ENCODE data around the gene MGAM2.
"Not testable (repeated sequence)": the region's sequence is repeated elsewhere in the genome, so short reads cannot be mapped to it uniquely, and the experiment has no call there.

MGAM2 gene

DNA sequence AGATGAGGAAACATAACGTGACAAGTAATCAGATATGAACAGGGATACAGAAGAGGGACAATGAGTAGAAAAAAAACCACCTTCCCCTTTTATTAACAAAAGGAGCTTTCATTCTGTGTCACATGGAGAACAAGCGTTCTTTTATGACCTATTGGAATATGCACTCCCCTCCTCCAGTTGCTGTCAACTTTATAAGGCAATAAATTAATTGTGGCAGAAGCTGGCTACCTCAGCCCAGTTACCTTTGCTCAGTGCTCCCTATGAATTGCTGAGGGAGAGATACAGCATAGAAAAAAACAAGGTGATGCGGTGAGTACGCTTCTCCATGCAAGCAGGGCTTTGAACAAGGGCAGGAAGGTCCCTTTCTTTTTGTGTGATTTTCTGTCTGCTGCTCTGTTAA lies at the start of gene MGAM2:
Gene MGAM2 (plus strand): TSS at position 220 of the 400 bp plus-strand sequence. CDS start 5,156 bp downstream, outside the sequence.
- DNase-seq (ENCODE audit: low read depth in 2 of 2) = no peak

GRCh38 chr7:142063551-142064442 lies 47.7 kb upstream of the MGAM2 start:
- no peak for DNase-seq (ENCODE audit: low read depth in 2 of 2)

- no peak for DNase-seq (ENCODE audit: low read depth in 2 of 2)
Measured at GRCh38 chr7:142066536-142066935, 45.0 kb upstream of the MGAM2 start.

- no peak for DNase-seq (ENCODE audit: low read depth in 2 of 2)
Measured at GRCh38 chr7:142077762-142078161, 33.8 kb upstream of the MGAM2 start.

DNA sequence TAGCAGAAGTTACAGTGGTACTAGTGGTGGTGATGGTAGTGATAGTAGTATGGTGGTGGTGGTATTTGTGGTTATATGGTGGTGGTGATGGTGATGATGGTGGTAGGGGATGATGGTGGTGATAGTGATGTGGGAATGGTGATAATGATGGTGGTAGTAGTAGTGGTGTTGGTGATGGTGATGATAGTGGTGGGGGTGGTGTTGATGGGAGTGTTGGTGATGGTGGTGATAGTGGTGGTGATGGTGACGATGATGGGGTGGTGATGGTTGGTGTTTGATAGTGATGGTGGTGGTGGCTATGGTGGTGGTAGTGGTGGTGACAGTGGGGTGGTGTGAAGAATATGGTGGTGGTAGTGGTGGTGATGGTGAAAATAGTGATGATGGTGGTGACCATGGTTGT lies 27.9 kb upstream of the MGAM2 start:
- DNase-seq (ENCODE audit: low read depth in 2 of 2) = no peak

GRCh38 chr7:142085428-142085827 lies 26.1 kb upstream of the MGAM2 start:
- DNase-seq (ENCODE audit: low read depth in 2 of 2) = no peak

- DNase-seq (ENCODE audit: low read depth in 2 of 2) = no peak
Measured at GRCh38 chr7:142088022-142088714, 23.4 kb upstream of the MGAM2 start.

DNA sequence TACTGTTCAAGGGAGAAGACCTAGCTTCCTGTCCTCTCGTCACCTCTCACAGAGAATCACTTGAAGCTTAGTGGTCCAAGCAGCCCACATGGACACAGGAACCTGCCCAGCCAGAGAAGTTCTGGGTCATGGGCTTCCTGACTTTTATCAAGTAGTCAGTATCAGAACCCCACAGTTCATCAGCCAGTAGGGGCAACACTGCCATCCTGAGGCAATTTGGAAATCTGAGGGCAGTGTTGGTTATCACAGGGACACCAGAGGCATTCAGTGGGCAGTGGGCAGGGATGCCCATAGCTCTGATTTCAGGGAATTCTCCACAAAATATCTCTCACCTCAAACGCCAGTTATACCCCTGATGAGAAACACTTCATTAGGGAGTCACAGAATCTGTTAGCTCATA lies 22.5 kb upstream of the MGAM2 start:
- no peak for DNase-seq (ENCODE audit: low read depth in 2 of 2)

DNA sequence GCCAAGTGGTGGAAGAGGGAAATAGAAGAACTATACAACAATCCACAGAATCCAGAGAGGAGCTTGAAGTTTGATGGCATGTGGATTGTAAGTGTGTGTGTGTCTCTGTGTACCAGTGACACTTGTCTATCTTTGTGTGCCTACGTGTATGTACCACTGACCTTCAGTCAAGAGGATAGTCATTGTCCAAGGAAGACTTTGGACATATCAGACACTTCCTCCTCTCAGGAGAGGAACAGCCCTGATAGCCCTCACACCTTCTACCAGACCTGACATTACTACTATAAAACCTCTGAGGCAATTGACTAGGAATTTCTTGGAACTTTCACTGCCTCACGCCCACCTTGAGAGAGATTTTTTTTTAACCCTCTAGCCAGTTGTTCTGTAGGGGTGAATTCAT lies 19.6 kb upstream of the MGAM2 start:
- DNase-seq (ENCODE audit: low read depth in 2 of 2) = no peak

- no peak for DNase-seq (ENCODE audit: low read depth in 2 of 2)
Measured at GRCh38 chr7:142094861-142095260, 16.7 kb upstream of the MGAM2 start.

- DNase-seq (ENCODE audit: low read depth in 2 of 2) = no peak
Measured at GRCh38 chr7:142097571-142097970, 13.9 kb upstream of the MGAM2 start.

GRCh38 chr7:142098004-142098403 lies 13.5 kb upstream of the MGAM2 start:
- no peak for DNase-seq (ENCODE audit: low read depth in 2 of 2)

GRCh38 chr7:142099347-142099746 lies 12.2 kb upstream of the MGAM2 start:
- DNase-seq (ENCODE audit: low read depth in 2 of 2) = not testable (repeated sequence)

DNA sequence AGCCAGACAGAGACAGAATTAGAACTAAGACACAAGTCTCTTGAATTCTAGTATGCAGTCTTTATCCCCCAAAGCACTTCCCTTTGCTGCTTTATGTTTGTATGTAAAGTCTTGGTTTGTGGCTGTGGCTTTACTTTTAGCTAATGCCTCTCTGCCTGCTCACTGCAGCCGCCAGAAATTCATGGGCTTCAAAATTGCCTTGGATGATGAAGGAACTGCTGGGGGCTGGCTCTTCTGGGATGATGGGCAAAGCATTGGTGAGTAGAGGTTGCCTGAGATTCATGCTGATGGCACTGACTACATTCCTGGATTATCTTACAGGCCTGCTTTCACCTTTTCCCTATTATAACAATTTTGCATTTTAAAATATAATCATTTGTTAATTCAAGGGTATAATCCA lies 10.9 kb upstream of the MGAM2 start:
- DNase-seq (ENCODE audit: low read depth in 2 of 2) = no peak

GRCh38 chr7:142101794-142102193 lies 9.7 kb upstream of the MGAM2 start:
- DNase-seq (ENCODE audit: low read depth in 2 of 2) = not testable (repeated sequence)

- DNase-seq (ENCODE audit: low read depth in 2 of 2) = no peak
Measured at GRCh38 chr7:142104550-142105527, 6.7 kb upstream of the MGAM2 start.

- no peak for DNase-seq (ENCODE audit: low read depth in 2 of 2)
Measured at GRCh38 chr7:142108728-142109505, 2.6 kb upstream of the MGAM2 start.

GRCh38 chr7:142110098-142110497 lies 1.4 kb upstream of the MGAM2 start:
- DNase-seq (ENCODE audit: low read depth in 2 of 2) = no peak

GRCh38 chr7:142110638-142111037 lies 880 bp upstream of the MGAM2 start:
- no peak for DNase-seq (ENCODE audit: low read depth in 2 of 2)

DNA sequence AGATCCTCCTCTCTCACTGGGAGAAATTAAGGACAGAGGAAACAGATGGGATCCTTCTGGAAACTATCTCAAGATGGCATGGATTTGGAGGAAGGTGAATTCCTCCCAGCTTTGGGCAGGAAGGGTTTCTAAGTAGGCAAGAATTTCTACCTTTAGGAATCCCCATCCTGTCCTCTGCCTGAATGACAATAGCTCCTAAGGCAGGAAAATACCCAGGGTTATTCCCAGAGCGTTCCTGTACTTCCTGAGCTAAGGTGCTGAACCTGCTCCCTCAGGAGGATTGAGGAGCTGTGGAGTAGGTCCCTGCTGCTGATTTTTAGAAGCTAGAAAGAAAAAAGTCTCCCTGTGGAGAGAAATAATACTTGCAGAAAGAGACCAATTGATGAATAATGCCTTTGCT lies 568 bp downstream of the MGAM2 start:
- no peak for DNase-seq (ENCODE audit: low read depth in 2 of 2)

GRCh38 chr7:142114207-142114606 lies 2.7 kb downstream of the MGAM2 start:
- no peak for DNase-seq (ENCODE audit: low read depth in 2 of 2)

Measured in activated CD8-positive, alpha-beta memory T cell treated with anti-CD3 and anti-CD28 coated beads for 4 hours (primary cell).